Fibroblast of lung (primary cell): Measurements from ENCODE around the gene P2RY1.

Experiments used
- CTCF ChIP-seq, 2 donors: IDR thresholded peaks in 1 of 2; conservative IDR thresholded peaks in 1 of 2; 1 replicate in 1 of 2; 2 replicates in 1 of 2; pipeline ENCODE4 v1.5.1; 2011 to 2012; ENCODE audit warnings: low read length in 2 of 2, control low read depth in 1 of 2, inconsistent platforms in 1 of 2, low read depth in 1 of 2, mild to moderate bottlenecking in 1 of 2
- EZH2 ChIP-seq: IDR thresholded peaks from 2 replicates; pipeline ENCODE4 v1.5.1; 2012; ENCODE audit warnings: low read length, control low read depth, mild to moderate bottlenecking; ENCODE audit errors: missing control alignments

- TF ChIP-seq CTCF (conservative IDR thresholded peaks at IDR 0.05 in 1 of 2, IDR thresholded peaks at IDR 0.05 in 1 of 2; ENCODE audit: low read depth in 1 of 2, low read length in 2 of 2) (no peak), EZH2 (no peak)
These were observed 47.8 kb upstream of the P2RY1 start for GRCh38 chr3:152786977-152787681.
